ENCODE results near the gene TGFBI.

DNA sequence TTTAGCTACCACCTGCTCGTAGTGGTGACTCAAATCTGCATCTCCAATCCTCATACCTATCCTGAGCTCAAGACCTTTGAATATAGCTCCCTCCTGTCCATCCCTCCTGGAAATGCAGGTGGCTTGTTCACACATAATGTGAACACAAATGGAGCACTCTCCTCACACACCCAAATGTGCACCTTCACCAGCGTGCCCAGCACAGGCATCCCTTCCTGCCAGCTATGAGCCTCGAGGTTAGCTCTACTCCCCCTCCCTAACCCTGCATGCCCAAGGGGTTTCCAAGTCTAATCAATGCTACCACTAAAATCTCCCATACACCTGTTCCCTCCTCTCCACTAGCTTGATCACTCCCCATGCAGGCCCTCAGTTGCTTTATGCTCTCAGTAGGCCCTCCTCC, 2.2 kb upstream of the TGFBI start:
- TF ChIP-seq, protein P1, sequence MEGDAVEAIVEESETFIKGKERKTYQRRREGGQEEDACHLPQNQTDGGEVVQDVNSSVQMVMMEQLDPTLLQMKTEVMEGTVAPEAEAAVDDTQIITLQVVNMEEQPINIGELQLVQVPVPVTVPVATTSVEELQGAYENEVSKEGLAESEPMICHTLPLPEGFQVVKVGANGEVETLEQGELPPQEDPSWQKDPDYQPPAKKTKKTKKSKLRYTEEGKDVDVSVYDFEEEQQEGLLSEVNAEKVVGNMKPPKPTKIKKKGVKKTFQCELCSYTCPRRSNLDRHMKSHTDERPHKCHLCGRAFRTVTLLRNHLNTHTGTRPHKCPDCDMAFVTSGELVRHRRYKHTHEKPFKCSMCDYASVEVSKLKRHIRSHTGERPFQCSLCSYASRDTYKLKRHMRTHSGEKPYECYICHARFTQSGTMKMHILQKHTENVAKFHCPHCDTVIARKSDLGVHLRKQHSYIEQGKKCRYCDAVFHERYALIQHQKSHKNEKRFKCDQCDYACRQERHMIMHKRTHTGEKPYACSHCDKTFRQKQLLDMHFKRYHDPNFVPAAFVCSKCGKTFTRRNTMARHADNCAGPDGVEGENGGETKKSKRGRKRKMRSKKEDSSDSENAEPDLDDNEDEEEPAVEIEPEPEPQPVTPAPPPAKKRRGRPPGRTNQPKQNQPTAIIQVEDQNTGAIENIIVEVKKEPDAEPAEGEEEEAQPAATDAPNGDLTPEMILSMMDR (IDR thresholded peaks at IDR 0.05): no peak
- no peak for TF ChIP-seq POLR2A (IDR thresholded peaks at IDR 0.05)

All from adrenal gland (tissue), 5 donors.